Endothelial cell of umbilical vein (primary cell): Measurements from ENCODE around the gene IFIT1B. TPM values are rescaled to one million over a fixed set of nuclear protein-coding genes. Genes with fewer than 3 reads are reported as not detected.

Experiments used
- BruUV-seq: library from RNA; stranded (reverse); fragments of 400-500 nt; replicated peaks from 2 replicates; lab custom pipeline; 2021; lab: Mats Ljungman, UMichigan
- CTCF ChIA-PET: fragments of 300-600, 350-600 bp; sonication (Branson Sonifier 250); formaldehyde crosslinking; loops from one replicate; lab custom pipeline; 2021; ENCODE audit warnings: antibody characterized with exemption, inconsistent platforms; lab: Charles Lee
- POLR2A ChIA-PET: fragments of 300-600, 350-600 bp; sonication (Branson Sonifier 250); formaldehyde crosslinking; loops from one replicate; lab custom pipeline; 2021; ENCODE audit warnings: antibody characterized with exemption, inconsistent platforms; lab: Charles Lee
- DNase-seq: peaks from one replicate; pipeline ENCODE4 v3.0.0-alpha.2; 2011; ENCODE audit warnings: low read depth, low spot score
- FAIRE-seq: peaks from 2 replicates; lab custom pipeline; 2011; peaks lifted over from hg19 to GRCh38; lab: Jason Lieb, UNC
- H2AFZ ChIP-seq: 2 replicates; pipeline ENCODE4 v1.6.0; 2012; ENCODE audit warnings: low read depth, low read length, control low read depth, inconsistent platforms
- H3K27ac ChIP-seq: 2 replicates; pipeline ENCODE4 v1.5.1; 2011; ENCODE audit warnings: low read depth, mild to moderate bottlenecking, control low read depth, low read length, moderate library complexity; ENCODE audit not compliant: insufficient read depth
- H3K27me3 ChIP-seq, 2 experiments: 2 replicates each; pipeline versions ENCODE4 v1.6.0 to v1.6.1; 2011; ENCODE audit warnings: low read length in 2 of 2, mixed read lengths in 1 of 2; ENCODE audit not compliant: control insufficient read depth in 2 of 2, insufficient read depth in 2 of 2
- H3K36me3 ChIP-seq, 2 experiments: 2 replicates in 1 of 2; 3 replicates in 1 of 2; pipeline ENCODE4 v1.5.1; 2011; ENCODE audit warnings: low read length in 2 of 2, mild to moderate bottlenecking in 1 of 2, moderate library complexity in 1 of 2; ENCODE audit not compliant: control insufficient read depth in 2 of 2, insufficient read depth in 2 of 2; ENCODE audit errors: extremely low read depth in 1 of 2
- H3K4me1 ChIP-seq: 3 replicates; pipeline ENCODE4 v1.5.1; 2011; ENCODE audit warnings: mild to moderate bottlenecking, low read length; ENCODE audit not compliant: control insufficient read depth, insufficient read depth; ENCODE audit errors: extremely low read depth
- H3K4me2 ChIP-seq: 2 replicates; pipeline ENCODE4 v1.6.1; 2011; ENCODE audit warnings: low read length, control low read depth, mixed read lengths; ENCODE audit not compliant: insufficient read depth
- H3K4me3 ChIP-seq, 3 experiments: fragments of 200-600 bp in 1 of 3; sonication (generic), shearing (Covaris generic) in 1 of 3; replicated peaks in 1 of 3; 2 replicates each; pipeline ENCODE4 v1.5.1; 2011 to 2016; ENCODE audit warnings: control low read depth in 3 of 3, low read length in 3 of 3, mild to moderate bottlenecking in 2 of 3, inconsistent platforms in 1 of 3, low read depth in 1 of 3, moderate library complexity in 1 of 3; ENCODE audit not compliant: insufficient read depth in 1 of 3
- H3K79me2 ChIP-seq: 2 replicates; pipeline ENCODE4 v1.6.0; 2012; ENCODE audit warnings: low read length, inconsistent platforms; ENCODE audit not compliant: control insufficient read depth, insufficient read depth
- H3K9ac ChIP-seq: replicated peaks from 2 replicates; pipeline ENCODE3; 2011; ENCODE audit warnings: low read length, control low read depth; ENCODE audit not compliant: insufficient read depth; ENCODE audit errors: extremely low read depth
- H3K9me1 ChIP-seq: replicated peaks from 3 replicates; pipeline ENCODE4 v1.6.0; 2011; ENCODE audit warnings: mild to moderate bottlenecking, low read length; ENCODE audit not compliant: control insufficient read depth, insufficient read depth; ENCODE audit errors: extremely low read depth
- H3K9me3 ChIP-seq: replicated peaks from 2 replicates; pipeline ENCODE4 v1.5.1; 2012; ENCODE audit warnings: low read length, inconsistent platforms; ENCODE audit not compliant: control insufficient read depth, insufficient read depth
- H4K20me1 ChIP-seq: replicated peaks from 2 replicates; pipeline ENCODE3; 2011; ENCODE audit warnings: mild to moderate bottlenecking, low read length; ENCODE audit not compliant: control insufficient read depth, insufficient read depth; ENCODE audit errors: extremely low read depth
- EZH2 ChIP-seq: IDR thresholded peaks from 2 replicates; pipeline ENCODE4 v1.6.1; 2012; ENCODE audit warnings: borderline replicate concordance, low read depth, mild to moderate bottlenecking, moderate library complexity, low read length, inconsistent platforms; ENCODE audit not compliant: severe bottlenecking
- FOS ChIP-seq: IDR thresholded peaks from 2 replicates; pipeline ENCODE4 v1.6.1; 2011; ENCODE audit warnings: mild to moderate bottlenecking, low read length, moderate library complexity, borderline replicate concordance; ENCODE audit not compliant: insufficient read depth
- GATA2 ChIP-seq: IDR thresholded peaks from 2 replicates; pipeline ENCODE4 v1.7.0; 2011; ENCODE audit warnings: low read depth, mild to moderate bottlenecking, moderate library complexity, mixed read lengths, low read length; ENCODE audit not compliant: insufficient read length, insufficient read depth
- JUN ChIP-seq: IDR thresholded peaks from 2 replicates; pipeline ENCODE4 v1.6.1; 2011; ENCODE audit warnings: borderline replicate concordance, low read depth; ENCODE audit not compliant: insufficient read length, insufficient read depth
- MYC ChIP-seq: IDR thresholded peaks from one replicate; pipeline ENCODE4 v1.6.1; 2011; ENCODE audit warnings: mild to moderate bottlenecking, low read depth, low read length
- POLR2A ChIP-seq: IDR thresholded peaks from 2 replicates; pipeline ENCODE4 v1.6.1; 2012; ENCODE audit warnings: low read depth, mild to moderate bottlenecking, control low read depth, low read length
- POLR2AphosphoS5 ChIP-seq: IDR thresholded peaks from 2 replicates; pipeline ENCODE4 v1.6.1; 2012; ENCODE audit warnings: low read depth, mild to moderate bottlenecking, control low read depth, low read length, moderate library complexity; ENCODE audit not compliant: insufficient read depth
- dilution Hi-C: fragments of 300-500 bp; cut with MboI; formaldehyde crosslinking; loops from one replicate; pipeline ENCODE4 v1.15.0; 2019; ENCODE audit warnings: low sequenced_read_pairs; ENCODE audit not compliant: extremely low pct_ligation_motif_present
- intact Hi-C: fragments of 100-400 bp; cut with micrococcal nuclease; formaldehyde crosslinking; loops from one replicate; pipeline ENCODE4 v1.10.0; 2022
- polyA plus RNA-seq, 4 experiments: library from polyadenylated mRNA; depleted of rRNA in 3 of 4; stranded (reverse) in 3 of 4; unstranded in 1 of 4; fragments of >200 nt; gene quantifications; 2 replicates each; pipeline versions ENCODE4 v1.2.1 to v1.2.3, GENCODE V29; 2011 to 2012; ENCODE audit warnings: missing spikeins in 1 of 4
- total RNA-seq: library from RNA; stranded (reverse); gene quantifications from 2 replicates; pipeline ENCODE4 v1.2.3, GENCODE V29; 2021
- TF ChIP-seq, protein P1 (sequence below), 2 donors: IDR thresholded peaks; 1 replicate in 1 of 2; 2 replicates in 1 of 2; pipeline ENCODE4 v1.5.1; 2011; ENCODE audit warnings: low read length in 2 of 2, mild to moderate bottlenecking in 2 of 2, moderate library complexity in 2 of 2, control low read depth in 1 of 2, inconsistent platforms in 1 of 2, low read depth in 1 of 2; ENCODE audit not compliant: insufficient read depth in 1 of 2; ENCODE audit errors: extremely low read depth in 1 of 2
- TF ChIP-seq, protein P2 (sequence below): IDR thresholded peaks from 2 replicates; pipeline ENCODE4 v1.6.1; 2011; ENCODE audit not compliant: insufficient read depth, insufficient read length

The IFIT1B gene
- total and polyA plus RNA-seq, 2 donors (not counting 3 experiments of a cell fraction or from before 2014, with no cell fraction given) = not detected

DNA sequence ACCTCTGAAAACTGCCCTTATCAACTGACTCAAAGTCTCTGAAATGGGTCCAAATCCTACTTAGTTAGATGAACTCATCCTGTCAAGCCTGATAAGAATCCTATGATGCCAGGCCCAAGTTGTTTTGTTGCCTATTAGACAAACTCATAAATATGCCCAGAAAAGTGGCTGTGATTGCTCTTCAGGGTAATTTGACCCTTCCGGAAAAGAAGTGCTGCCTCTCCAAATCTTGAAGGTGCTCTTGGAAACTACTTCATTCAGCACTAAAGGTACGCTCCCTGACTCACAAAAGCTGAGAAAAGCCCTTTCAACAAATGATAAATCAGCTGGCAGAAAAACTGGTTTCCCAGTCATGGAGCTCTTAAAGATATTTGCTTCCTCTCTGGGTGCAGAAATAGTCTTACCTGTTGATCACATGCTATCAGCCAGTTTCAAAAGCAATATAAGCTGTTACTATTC lies 43.2 kb downstream of the IFIT1B start:
- FAIRE-seq = no peak
- H3K9ac ChIP-seq = no peak overlapping the region
- dilution Hi-C loops = no loop called here

More for the DNA sequence above, 43.2 kb downstream of the IFIT1B start:
- no peaks in the 10 kb centered on the region for H3K27me3 ChIP-seq
- DNase-seq = no peak
- H3K9me3 ChIP-seq = no peaks in the 10 kb centered on the region
- no peaks in the 10 kb centered on the region for H3K36me3 ChIP-seq
- no peak overlapping the region for H3K4me3 ChIP-seq
- TF ChIP-seq MYC = no peak
- TF ChIP-seq, protein P1, sequence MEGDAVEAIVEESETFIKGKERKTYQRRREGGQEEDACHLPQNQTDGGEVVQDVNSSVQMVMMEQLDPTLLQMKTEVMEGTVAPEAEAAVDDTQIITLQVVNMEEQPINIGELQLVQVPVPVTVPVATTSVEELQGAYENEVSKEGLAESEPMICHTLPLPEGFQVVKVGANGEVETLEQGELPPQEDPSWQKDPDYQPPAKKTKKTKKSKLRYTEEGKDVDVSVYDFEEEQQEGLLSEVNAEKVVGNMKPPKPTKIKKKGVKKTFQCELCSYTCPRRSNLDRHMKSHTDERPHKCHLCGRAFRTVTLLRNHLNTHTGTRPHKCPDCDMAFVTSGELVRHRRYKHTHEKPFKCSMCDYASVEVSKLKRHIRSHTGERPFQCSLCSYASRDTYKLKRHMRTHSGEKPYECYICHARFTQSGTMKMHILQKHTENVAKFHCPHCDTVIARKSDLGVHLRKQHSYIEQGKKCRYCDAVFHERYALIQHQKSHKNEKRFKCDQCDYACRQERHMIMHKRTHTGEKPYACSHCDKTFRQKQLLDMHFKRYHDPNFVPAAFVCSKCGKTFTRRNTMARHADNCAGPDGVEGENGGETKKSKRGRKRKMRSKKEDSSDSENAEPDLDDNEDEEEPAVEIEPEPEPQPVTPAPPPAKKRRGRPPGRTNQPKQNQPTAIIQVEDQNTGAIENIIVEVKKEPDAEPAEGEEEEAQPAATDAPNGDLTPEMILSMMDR (IDR thresholded peaks at IDR 0.05; ENCODE audit: extremely low read depth in 1 of 2, insufficient read depth in 1 of 2, low read depth in 1 of 2, low read length in 2 of 2) = no peak
- TF ChIP-seq, protein P2, sequence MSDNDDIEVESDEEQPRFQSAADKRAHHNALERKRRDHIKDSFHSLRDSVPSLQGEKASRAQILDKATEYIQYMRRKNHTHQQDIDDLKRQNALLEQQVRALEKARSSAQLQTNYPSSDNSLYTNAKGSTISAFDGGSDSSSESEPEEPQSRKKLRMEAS = no peak
- no peak for TF ChIP-seq POLR2A
- no peak for TF ChIP-seq POLR2AphosphoS5
- TF ChIP-seq EZH2 = no peak
- TF ChIP-seq FOS = no peak
- TF ChIP-seq JUN = no peak
- TF ChIP-seq GATA2 = no peak
- H3K9me1 ChIP-seq = no peaks in the 10 kb centered on the region
- H3K4me1 ChIP-seq = no peaks in the 10 kb centered on the region
- H3K79me2 ChIP-seq = no peaks in the 10 kb centered on the region
- H2AFZ ChIP-seq = no peak overlapping the region
- intact Hi-C loops = no loop called here
- ChIA-PET POLR2A (no interaction called here), CTCF (interaction anchor here (1.4 kb wide), 1 partner anchor 14 kb away, joined by 3 read pairs; no protein-coding TSS in a partner anchor)
- H4K20me1 ChIP-seq = no peaks in the 10 kb centered on the region
- no peak overlapping the region for H3K4me2 ChIP-seq
- no peak overlapping the region for H3K27ac ChIP-seq
- BruUV-seq = no TSS peak
